Endodermal cell (in vitro differentiated cells): ENCODE measurements around the gene TMED3. TPM values are rescaled to one million over a fixed set of nuclear protein-coding genes. Genes with fewer than 3 reads are reported as not detected.

Experiments used
- DNase-seq: peaks from one replicate; pipeline ENCODE4 v3.0.0-alpha.2; 2017
- H3K27ac ChIP-seq: 2 replicates; pipeline ENCODE4 v1.5.1; 2013; ENCODE audit warnings: mild to moderate bottlenecking, low read depth, low read length, moderate library complexity
- H3K27me3 ChIP-seq: 2 replicates; pipeline ENCODE4 v1.6.1; 2013; ENCODE audit warnings: mild to moderate bottlenecking, low read length, moderate library complexity; ENCODE audit not compliant: insufficient read depth, control insufficient read depth, poor library complexity, severe bottlenecking
- H3K36me3 ChIP-seq: 2 replicates; pipeline ENCODE4 v1.7.0; 2013; ENCODE audit warnings: mild to moderate bottlenecking, low read length, moderate library complexity; ENCODE audit not compliant: control insufficient read depth, insufficient read depth
- H3K4me1 ChIP-seq: one replicate; pipeline ENCODE4 v1.7.0; 2013; ENCODE audit warnings: low read length; ENCODE audit not compliant: control insufficient read depth, insufficient read depth
- H3K4me3 ChIP-seq: 2 replicates; pipeline ENCODE4 v1.5.1; 2013; ENCODE audit warnings: mild to moderate bottlenecking, low read length, moderate library complexity
- H3K9ac ChIP-seq: 2 replicates; pipeline ENCODE4 v1.6.1; 2013; ENCODE audit warnings: mild to moderate bottlenecking, low read length, moderate library complexity; ENCODE audit not compliant: poor library complexity, severe bottlenecking; ENCODE audit errors: extremely low read depth
- H3K9me3 ChIP-seq: 2 replicates; pipeline ENCODE4 v1.6.1; 2013; ENCODE audit warnings: mild to moderate bottlenecking, low read length, moderate library complexity; ENCODE audit not compliant: control insufficient read depth
- H3K27ac Mint-ChIP-seq: 2 replicates; pipeline ENCODE4 v1.8.0; 2020; ENCODE audit warnings: mixed read lengths
- H3K27me3 Mint-ChIP-seq: 2 replicates; pipeline ENCODE4 v1.8.0; 2021; ENCODE audit warnings: mild to moderate bottlenecking, mixed read lengths; ENCODE audit not compliant: insufficient read depth
- H3K36me3 Mint-ChIP-seq: 2 replicates; pipeline ENCODE4 v1.8.0; 2020; ENCODE audit warnings: low read depth, mixed read lengths
- H3K4me1 Mint-ChIP-seq: 2 replicates; pipeline ENCODE4 v1.8.0; 2020; ENCODE audit warnings: mixed read lengths
- H3K4me3 Mint-ChIP-seq: 2 replicates; pipeline ENCODE4 v1.8.0; 2020; ENCODE audit warnings: mild to moderate bottlenecking, moderate library complexity, mixed read lengths
- H3K9me3 Mint-ChIP-seq: 2 replicates; pipeline ENCODE4 v1.8.0; 2020; ENCODE audit warnings: mild to moderate bottlenecking, mixed read lengths
- WGBS, 2 experiments: methylation state at CpG; one replicate each; pipeline versions ENCODE4 v1.1.5 to v1.1.7; 2013; ENCODE audit warnings: missing lambda C conversion rate in 2 of 2, mixed read lengths in 1 of 2; ENCODE audit not compliant: insufficient coverage in 1 of 2, insufficient read length in 1 of 2; 5-methylcytosine and 5-hydroxymethylcytosine counted together
- total RNA-seq, 2 donors: library from RNA; stranded (reverse); fragmentation: NEBNext Ultra II Directional in 1 of 2; extraction: Animal tissue kit (Norgen Biotek cat#: 25700) in 1 of 2; gene quantifications; 2 replicates in 1 of 2; 3 replicates in 1 of 2; pipeline ENCODE4 v1.2.1, GENCODE V29; 2021
- TF ChIP-seq, protein P1 (sequence below): fragments of 200-600 bp; sonication (generic); conservative IDR thresholded peaks from 2 replicates; pipeline ENCODE4 v1.5.0; 2021; ENCODE audit warnings: antibody characterized with exemption, mild to moderate bottlenecking

The TMED3 gene
- total RNA-seq, 2 donors from 2014 or later = 44.8 to 48.9 TPM

DNA sequence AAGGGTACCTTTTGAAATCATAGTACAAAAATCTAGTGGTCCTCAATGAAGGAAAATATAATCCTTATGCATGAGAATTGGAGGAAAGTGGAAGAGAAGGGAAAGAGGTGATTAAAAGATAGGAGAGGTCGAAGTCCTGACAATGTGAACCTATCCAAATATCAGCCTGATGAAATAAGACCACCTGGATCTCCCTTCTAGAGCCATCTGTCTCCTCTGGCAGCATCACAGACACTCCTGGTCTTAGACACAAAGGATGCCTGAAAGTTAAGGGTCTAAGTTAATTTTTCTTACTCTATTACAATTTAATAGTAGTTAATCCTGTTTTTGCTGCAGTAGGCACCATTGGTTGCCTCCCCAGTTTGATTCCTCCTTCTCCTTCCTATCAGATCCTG lies 11.1 kb upstream of the TMED3 start:
- H3K27me3 Mint-ChIP-seq = peaks cover 53% of the 10 kb centered on the region

DNA sequence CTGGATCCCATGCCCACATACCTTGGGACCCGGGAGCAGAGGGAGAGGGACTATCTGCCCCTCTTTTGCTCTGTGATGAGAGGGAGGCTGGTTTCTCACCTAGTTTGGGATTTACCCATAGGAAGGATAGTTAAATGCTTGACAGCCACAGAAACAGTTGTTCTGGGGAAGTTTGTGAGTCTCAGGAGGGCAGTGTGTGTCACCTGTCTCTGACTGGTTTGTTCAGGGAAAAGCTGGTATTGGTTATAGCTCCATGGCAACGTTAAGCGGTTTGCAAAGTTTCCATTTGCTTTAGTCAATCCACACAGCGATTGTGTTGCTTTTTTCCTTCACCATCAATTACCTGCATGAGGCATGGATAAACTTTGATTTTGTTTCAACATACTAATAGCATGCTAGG lies 3.7 kb upstream of the TMED3 start:
- WGBS, 2 experiments = 62 to 73% methylated on average over 4 of the region's 4 CpGs
- H3K27ac Mint-ChIP-seq = no peak overlapping the region
- H3K9me3 Mint-ChIP-seq = no peaks in the 10 kb centered on the region
- H3K4me3 Mint-ChIP-seq = no peak overlapping the region
- no peaks in the 10 kb centered on the region for H3K36me3 ChIP-seq
- no peak overlapping the region for H3K9ac ChIP-seq
- peaks cover 68% of the 10 kb centered on the region for H3K27me3 Mint-ChIP-seq
- TF ChIP-seq, protein P1, sequence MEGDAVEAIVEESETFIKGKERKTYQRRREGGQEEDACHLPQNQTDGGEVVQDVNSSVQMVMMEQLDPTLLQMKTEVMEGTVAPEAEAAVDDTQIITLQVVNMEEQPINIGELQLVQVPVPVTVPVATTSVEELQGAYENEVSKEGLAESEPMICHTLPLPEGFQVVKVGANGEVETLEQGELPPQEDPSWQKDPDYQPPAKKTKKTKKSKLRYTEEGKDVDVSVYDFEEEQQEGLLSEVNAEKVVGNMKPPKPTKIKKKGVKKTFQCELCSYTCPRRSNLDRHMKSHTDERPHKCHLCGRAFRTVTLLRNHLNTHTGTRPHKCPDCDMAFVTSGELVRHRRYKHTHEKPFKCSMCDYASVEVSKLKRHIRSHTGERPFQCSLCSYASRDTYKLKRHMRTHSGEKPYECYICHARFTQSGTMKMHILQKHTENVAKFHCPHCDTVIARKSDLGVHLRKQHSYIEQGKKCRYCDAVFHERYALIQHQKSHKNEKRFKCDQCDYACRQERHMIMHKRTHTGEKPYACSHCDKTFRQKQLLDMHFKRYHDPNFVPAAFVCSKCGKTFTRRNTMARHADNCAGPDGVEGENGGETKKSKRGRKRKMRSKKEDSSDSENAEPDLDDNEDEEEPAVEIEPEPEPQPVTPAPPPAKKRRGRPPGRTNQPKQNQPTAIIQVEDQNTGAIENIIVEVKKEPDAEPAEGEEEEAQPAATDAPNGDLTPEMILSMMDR = no peak
- peaks cover 7% of the 10 kb centered on the region for H3K4me1 Mint-ChIP-seq
- peaks cover 3% of the 10 kb centered on the region for H3K4me1 ChIP-seq
- no peaks in the 10 kb centered on the region for H3K36me3 Mint-ChIP-seq
- DNase-seq = no peak
- peaks cover 83% of the 10 kb centered on the region for H3K27me3 ChIP-seq
- no peak overlapping the region for H3K4me3 ChIP-seq
- H3K9me3 ChIP-seq = no peaks in the 10 kb centered on the region
- no peak overlapping the region for H3K27ac ChIP-seq

More for the DNA sequence above, 11.1 kb upstream of the TMED3 start:
- Histone ChIP-seq H3K36me3 (no peaks in the 10 kb centered on the region), H3K27me3 (peaks cover 74% of the 10 kb centered on the region), H3K4me1 (no peaks in the 10 kb centered on the region), H3K9ac (no peak overlapping the region), H3K9me3 (no peaks in the 10 kb centered on the region), H3K4me3 (no peak overlapping the region), H3K27ac (no peak overlapping the region)
- no peaks in the 10 kb centered on the region for H3K36me3 Mint-ChIP-seq
- H3K4me3 Mint-ChIP-seq = no peak overlapping the region
- H3K27ac Mint-ChIP-seq = no peak overlapping the region
- DNase-seq = no peak
- no peaks in the 10 kb centered on the region for H3K9me3 Mint-ChIP-seq
- 70 to 100% methylated on average over 1 of the region's 1 CpG for WGBS, 2 experiments
- TF ChIP-seq, protein P1 = no peak
- H3K4me1 Mint-ChIP-seq = no peaks in the 10 kb centered on the region

DNA sequence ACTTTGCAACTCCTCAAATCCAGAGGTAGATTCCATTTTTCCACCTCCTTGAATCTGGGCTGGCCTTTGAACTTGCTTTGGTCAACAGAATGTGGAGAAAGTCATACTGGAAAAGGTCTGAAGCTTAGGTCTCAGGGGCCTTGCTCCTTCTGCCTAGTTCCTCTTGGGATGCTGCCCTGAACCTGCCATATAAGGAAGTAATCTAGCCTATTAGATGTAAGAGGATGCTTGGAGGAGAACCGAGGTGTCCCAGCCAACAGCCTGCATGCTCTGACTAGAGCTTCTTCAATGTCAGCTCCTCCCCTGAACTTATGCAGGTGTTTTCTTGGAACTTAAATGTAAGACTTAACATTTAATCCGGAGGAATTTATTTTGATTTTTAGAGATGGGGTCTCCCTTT lies 2.0 kb upstream of the TMED3 start:
- Histone ChIP-seq H3K27ac (no peak overlapping the region), H3K9me3 (no peaks in the 10 kb centered on the region), H3K4me1 (peaks cover 5% of the 10 kb centered on the region), H3K36me3 (peaks cover 6% of the 10 kb centered on the region), H3K9ac (no peak overlapping the region), H3K4me3 (no peak overlapping the region), H3K27me3 (peaks cover 67% of the 10 kb centered on the region)
- 68 to 80% methylated on average over 2 of the region's 2 CpGs for WGBS, 2 experiments
- DNase-seq = no peak
- peaks cover 11% of the 10 kb centered on the region for H3K4me1 Mint-ChIP-seq
- no peaks in the 10 kb centered on the region for H3K9me3 Mint-ChIP-seq
- H3K27me3 Mint-ChIP-seq = peaks cover 59% of the 10 kb centered on the region
- H3K27ac Mint-ChIP-seq = no peak overlapping the region
- peaks cover 9% of the 10 kb centered on the region for H3K36me3 Mint-ChIP-seq
- no peak overlapping the region for H3K4me3 Mint-ChIP-seq
- TF ChIP-seq, protein P1 = no peak
